Progenitor cell of endocrine pancreas (in vitro differentiated cells): ENCODE measurements around the gene SPINK9. TPM values are rescaled to one million over a fixed set of nuclear protein-coding genes. Genes with fewer than 3 reads are reported as not detected.

Experiments used
- DNase-seq: peaks from one replicate; pipeline ENCODE4 v3.0.0; 2021; ENCODE audit warnings: low spot score; ENCODE audit not compliant: unreplicated experiment
- H3K27ac Mint-ChIP-seq: 2 replicates; pipeline ENCODE4 v1.8.0; 2021; ENCODE audit warnings: mild to moderate bottlenecking, moderate library complexity, mixed read lengths
- H3K27me3 Mint-ChIP-seq: 2 replicates; pipeline ENCODE4 v1.8.0; 2021; ENCODE audit warnings: mixed read lengths
- H3K36me3 Mint-ChIP-seq: 2 replicates; pipeline ENCODE4 v1.8.0; 2022; ENCODE audit warnings: mixed read lengths; ENCODE audit not compliant: insufficient read depth
- H3K4me1 Mint-ChIP-seq: 2 replicates; pipeline ENCODE4 v1.8.0; 2021; ENCODE audit warnings: low read depth, mixed read lengths
- H3K4me3 Mint-ChIP-seq: 2 replicates; pipeline ENCODE4 v1.8.0; 2021; ENCODE audit warnings: low read depth, mild to moderate bottlenecking, moderate library complexity, mixed read lengths
- H3K9me3 Mint-ChIP-seq: 2 replicates; pipeline ENCODE4 v1.8.0; 2021; ENCODE audit warnings: low read depth, mixed read lengths
- CTCF ChIP-seq: fragments of 200-600 bp; sonication (generic); IDR thresholded peaks from one replicate; pipeline ENCODE4 v1.5.0; 2021; ENCODE audit warnings: antibody characterized with exemption, mild to moderate bottlenecking; ENCODE audit not compliant: unreplicated experiment
- total RNA-seq: library from RNA; stranded (reverse); gene quantifications from 2 replicates; pipeline ENCODE4 v1.2.1, GENCODE V29; 2021

SPINK9 gene
- total RNA-seq, 1 donor from 2014 or later, result not detected

DNA sequence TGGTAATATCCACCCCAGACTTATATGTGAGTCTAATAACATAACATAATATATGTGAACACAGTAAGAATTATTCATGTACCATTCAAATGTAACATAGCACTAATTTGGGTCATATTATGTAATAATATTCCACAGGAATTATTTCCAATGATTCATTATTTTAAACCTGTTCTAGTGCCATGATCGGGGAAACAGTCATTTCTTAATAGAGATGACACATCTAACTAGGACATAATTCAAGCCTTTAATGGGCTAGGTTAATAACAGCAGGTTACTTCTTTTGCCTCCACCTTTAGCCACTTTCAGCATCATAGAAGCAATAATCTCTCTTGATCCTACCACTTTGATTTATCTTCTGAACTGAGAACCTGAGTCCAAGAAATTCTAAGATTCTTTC is 12.3 kb downstream of the SPINK9 start:
- no peak overlapping the region for H3K4me3 Mint-ChIP-seq
- no peaks in the 10 kb centered on the region for H3K27me3 Mint-ChIP-seq
- no peak for DNase-seq
- H3K27ac Mint-ChIP-seq, result no peak overlapping the region
- no peaks in the 10 kb centered on the region for H3K36me3 Mint-ChIP-seq
- TF ChIP-seq CTCF, result no peak
- H3K4me1 Mint-ChIP-seq, result peaks cover 6% of the 10 kb centered on the region
- H3K9me3 Mint-ChIP-seq, result no peaks in the 10 kb centered on the region

- Mint-ChIP-seq H3K27me3 (no peaks in the 10 kb centered on the region), H3K4me1 (peaks cover 6% of the 10 kb centered on the region), H3K4me3 (no peak overlapping the region), H3K36me3 (no peaks in the 10 kb centered on the region), H3K9me3 (no peaks in the 10 kb centered on the region), H3K27ac (no peak overlapping the region)
- DNase-seq, result no peak
- no peak for TF ChIP-seq CTCF
These were observed 17.3 kb downstream of the SPINK9 start for GRCh38 chr5:148352696-148353095.

GRCh38 chr5:148353634-148354033 is 18.3 kb downstream of the SPINK9 start:
- Mint-ChIP-seq H3K27ac (no peak overlapping the region), H3K4me3 (no peak overlapping the region), H3K27me3 (no peaks in the 10 kb centered on the region), H3K4me1 (peaks cover 6% of the 10 kb centered on the region), H3K36me3 (no peaks in the 10 kb centered on the region), H3K9me3 (no peaks in the 10 kb centered on the region)
- DNase-seq, result no peak
- no peak for TF ChIP-seq CTCF

- H3K4me1 Mint-ChIP-seq, result peaks cover 7% of the 10 kb centered on the region
- H3K9me3 Mint-ChIP-seq, result peaks cover 14% of the 10 kb centered on the region
- DNase-seq, result no peak
- no peak for TF ChIP-seq CTCF
- H3K36me3 Mint-ChIP-seq, result peaks cover 10% of the 10 kb centered on the region
- H3K4me3 Mint-ChIP-seq, result no peak overlapping the region
- H3K27ac Mint-ChIP-seq, result no peak overlapping the region
- no peaks in the 10 kb centered on the region for H3K27me3 Mint-ChIP-seq
These were observed 29.0 kb downstream of the SPINK9 start for GRCh38 chr5:148364343-148364742.

GRCh38 chr5:148368299-148368698 is 32.9 kb downstream of the SPINK9 start:
- TF ChIP-seq CTCF, result no peak
- Mint-ChIP-seq H3K27me3 (no peaks in the 10 kb centered on the region), H3K9me3 (peaks cover 18% of the 10 kb centered on the region), H3K4me3 (no peak overlapping the region), H3K27ac (no peak overlapping the region), H3K4me1 (peaks cover 15% of the 10 kb centered on the region), H3K36me3 (peaks cover 14% of the 10 kb centered on the region)
- DNase-seq, result no peak
